Neuronal stem cell (in vitro differentiated cells): Measurements from ENCODE around the gene GRIN3B. TPM values are rescaled to one million over a fixed set of nuclear protein-coding genes. Genes with fewer than 3 reads are reported as not detected.

Experiments
- DNase-seq: peaks from one replicate; pipeline ENCODE4 v3.0.0-alpha.2; 2013; ENCODE audit warnings: low spot score
- H2AFZ ChIP-seq: one replicate; pipeline ENCODE4 v1.6.1; 2013; ENCODE audit warnings: mild to moderate bottlenecking, low read length, inconsistent platforms
- H2AK5ac ChIP-seq: 2 replicates; pipeline ENCODE4 v1.6.1; 2013; ENCODE audit warnings: low read depth, mild to moderate bottlenecking, inconsistent platforms, low read length, moderate library complexity, mixed read lengths
- H2BK120ac ChIP-seq: 2 replicates; pipeline ENCODE4 v1.6.1; 2013; ENCODE audit warnings: low read depth, mild to moderate bottlenecking, inconsistent platforms, low read length, moderate library complexity, mixed read lengths
- H2BK12ac ChIP-seq: one replicate; pipeline ENCODE4 v1.6.1; 2013; ENCODE audit warnings: low read length, inconsistent platforms
- H2BK15ac ChIP-seq: 2 replicates; pipeline ENCODE4 v1.6.1; 2013; ENCODE audit warnings: mild to moderate bottlenecking, low read length, inconsistent platforms, mixed read lengths
- H2BK5ac ChIP-seq: one replicate; pipeline ENCODE4 v1.6.1; 2013; ENCODE audit warnings: inconsistent platforms, mild to moderate bottlenecking, low read length, moderate library complexity
- H3K14ac ChIP-seq: one replicate; pipeline ENCODE4 v1.6.1; 2013; ENCODE audit warnings: low read length, inconsistent platforms
- H3K18ac ChIP-seq: 2 replicates; pipeline ENCODE4 v1.6.1; 2013; ENCODE audit warnings: low read length, inconsistent platforms
- H3K23ac ChIP-seq: 2 replicates; pipeline ENCODE4 v1.6.1; 2013; ENCODE audit warnings: low read depth, mild to moderate bottlenecking, mixed read lengths, low read length, inconsistent platforms; ENCODE audit not compliant: poor library complexity
- H3K27ac ChIP-seq: replicated peaks from 3 replicates; pipeline ENCODE4 v1.5.1; 2013; ENCODE audit warnings: low read length, inconsistent platforms
- H3K27me3 ChIP-seq, 3 experiments: 2 replicates each; pipeline ENCODE4 v1.6.1; 2013; ENCODE audit warnings: low read length in 3 of 3, mild to moderate bottlenecking in 2 of 3, inconsistent platforms in 1 of 3, low read depth in 1 of 3, mixed read lengths in 1 of 3, moderate library complexity in 1 of 3; ENCODE audit not compliant: control insufficient read depth in 3 of 3, insufficient read depth in 3 of 3
- H3K36me3 ChIP-seq, 2 donors: replicated peaks in 1 of 2; 2 replicates each; pipeline ENCODE4 v1.6.1; 2013; ENCODE audit warnings: low read length in 2 of 2; ENCODE audit not compliant: control insufficient read depth in 2 of 2, insufficient read depth in 2 of 2
- H3K4ac ChIP-seq: 2 replicates; pipeline ENCODE4 v1.6.1; 2013; ENCODE audit warnings: inconsistent platforms, mild to moderate bottlenecking, low read length, moderate library complexity
- H3K4me1 ChIP-seq, 2 donors: 1 replicate in 1 of 2; 2 replicates in 1 of 2; pipeline ENCODE4 v1.6.1; 2013; ENCODE audit warnings: low read length in 2 of 2, low read depth in 1 of 2; ENCODE audit not compliant: control insufficient read depth in 2 of 2, insufficient read depth in 1 of 2
- H3K4me2 ChIP-seq: one replicate; pipeline ENCODE4 v1.6.1; 2013; ENCODE audit warnings: mild to moderate bottlenecking, low read length, inconsistent platforms; ENCODE audit not compliant: insufficient read depth, poor library complexity, severe bottlenecking
- H3K4me3 ChIP-seq, 2 donors: 2 replicates each; pipeline ENCODE4 v1.5.1; 2013; ENCODE audit warnings: low read length in 2 of 2, mild to moderate bottlenecking in 2 of 2, inconsistent platforms in 1 of 2, moderate library complexity in 1 of 2
- H3K79me1 ChIP-seq: one replicate; pipeline ENCODE4 v1.6.1; 2013; ENCODE audit warnings: low read depth, mild to moderate bottlenecking, inconsistent platforms, low read length, moderate library complexity
- H3K9ac ChIP-seq: one replicate; pipeline ENCODE4 v1.6.1; 2013; ENCODE audit warnings: mild to moderate bottlenecking, low read depth, low read length, inconsistent platforms; ENCODE audit not compliant: poor library complexity
- H3K9me3 ChIP-seq, 2 donors: replicated peaks in 1 of 2; 2 replicates each; pipeline versions ENCODE3 to v1.6.1; 2013; ENCODE audit warnings: low read length in 2 of 2, mild to moderate bottlenecking in 2 of 2, inconsistent platforms in 1 of 2, low read depth in 1 of 2, mixed read lengths in 1 of 2, moderate library complexity in 1 of 2; ENCODE audit not compliant: control insufficient read depth in 2 of 2, insufficient read depth in 1 of 2
- H4K8ac ChIP-seq: one replicate; pipeline ENCODE4 v1.6.1; 2013; ENCODE audit warnings: low read depth, mild to moderate bottlenecking, inconsistent platforms, low read length, moderate library complexity
- H4K91ac ChIP-seq: one replicate; pipeline ENCODE4 v1.6.1; 2013; ENCODE audit warnings: low read length, low read depth, mild to moderate bottlenecking, inconsistent platforms; ENCODE audit not compliant: poor library complexity
- WGBS, 2 donors: extraction: QIAGEN DNeasy Blood & Tissue Kit; methylation state at CpG; one replicate each; pipeline ENCODE4 v1.1.7; 2013; ENCODE audit warnings: missing lambda C conversion rate in 2 of 2, mixed read lengths in 1 of 2; ENCODE audit not compliant: insufficient read length in 2 of 2, insufficient replicate concordance in 1 of 2; ENCODE audit errors: extremely low coverage in 2 of 2; 5-methylcytosine and 5-hydroxymethylcytosine counted together
- polyA plus RNA-seq, 2 experiments: library from polyadenylated mRNA; stranded (reverse); fragments of 200-250 nt; gene quantifications; one replicate each; pipeline ENCODE4 v1.2.3, GENCODE V29; 2013

The GRIN3B gene
- 4.2 TPM for polyA plus RNA-seq (2013, experiment 1 of 2)
- 3.9 TPM for polyA plus RNA-seq (2013, experiment 2 of 2)

GRCh38 chr19:1000095-1000494 lies at the start of gene GRIN3B:
Gene GRIN3B (plus strand): TSS chr19:1000419. CDS start chr19:1000438, 19 bp downstream.
- DNase-seq: peak; percentile 60
- WGBS, 2 donors: no CpG with 5 or more reads among the region's 43 CpGs
- H3K4me3 ChIP-seq: peak within 1 kb of the TSS; percentile 45 to 88

GRCh38 chr19:952049-952679 lies 48.1 kb upstream of the GRIN3B start:
- Histone ChIP-seq H3K9me3 (no peaks in the 10 kb centered on the region), H3K14ac (no peak overlapping the region), H3K18ac (peak overlapping the region; percentile 83), H2BK15ac (peak overlapping the region; percentile 75), H3K9ac (no peak overlapping the region), H4K8ac (no peak overlapping the region), H2AFZ (no peak overlapping the region), H2BK120ac (peak overlapping the region; percentile 94), H3K4ac (no peak overlapping the region), H2BK12ac (no peak overlapping the region), H2BK5ac (peak overlapping the region; percentile 96), H2AK5ac (peak overlapping the region; percentile 95), H3K4me2 (no peak overlapping the region), H3K4me3 (no peak overlapping the region), H3K36me3 (peaks cover 7 to 13% of the 10 kb centered on the region in 2 donors), H3K79me1 (peaks cover 27% of the 10 kb centered on the region), H4K91ac (no peak overlapping the region), H3K4me1 (peaks cover 32 to 35% of the 10 kb centered on the region in 2 donors), H3K27me3 (no peaks in the 10 kb centered on the region), H3K27ac (peak overlapping the region; percentile 58), H3K23ac (no peak overlapping the region)
- no peak for DNase-seq
- no CpG with 5 or more reads among the region's 14 CpGs for WGBS, 2 donors

More at GRCh38 chr19:1000095-1000494, at the start of gene GRIN3B:
- Histone ChIP-seq H3K79me1 (no peaks in the 10 kb centered on the region), H3K36me3 (no peaks in the 10 kb centered on the region), H2BK120ac (peak within 1 kb of the TSS; percentile 17), H3K9me3 (peaks cover 0 to under 1% of the 10 kb centered on the region in 2 donors), H3K18ac (peak within 1 kb of the TSS; percentile 92), H3K4me1 (peaks cover 8 to 11% of the 10 kb centered on the region in 2 donors), H3K23ac (no peak within 1 kb of the TSS), H3K27me3 (peaks cover 0 to 47% (median 17%) of the 10 kb centered on the region in 3 experiments), H4K8ac (no peak within 1 kb of the TSS), H2BK5ac (no peak within 1 kb of the TSS), H3K4me2 (peak within 1 kb of the TSS; percentile 93), H2AFZ (peak within 1 kb of the TSS; percentile 89), H3K14ac (peak within 1 kb of the TSS; percentile 21), H4K91ac (no peak within 1 kb of the TSS), H2BK15ac (peak within 1 kb of the TSS; percentile 49), H3K9ac (peak within 1 kb of the TSS; percentile 81), H3K27ac (no peak within 1 kb of the TSS), H2AK5ac (peak within 1 kb of the TSS; percentile 99), H2BK12ac (no peak within 1 kb of the TSS), H3K4ac (no peak within 1 kb of the TSS)

GRCh38 chr19:952680-953444 lies 47.4 kb upstream of the GRIN3B start:
- H3K27ac ChIP-seq: peak overlapping the region; percentile 58
- H2AK5ac ChIP-seq: peak overlapping the region; percentile 95
- no peak overlapping the region for H3K14ac ChIP-seq
- H3K36me3 ChIP-seq: peaks cover 2 to 7% of the 10 kb centered on the region in 2 donors
- H3K4me1 ChIP-seq: peaks cover 35 to 38% of the 10 kb centered on the region in 2 donors
- H2BK15ac ChIP-seq: peak overlapping the region; percentile 75
- no peaks in the 10 kb centered on the region for H3K9me3 ChIP-seq
- no peak overlapping the region for H3K4ac ChIP-seq
- no CpG with 5 or more reads among the region's 21 CpGs for WGBS, 2 donors
- H2BK5ac ChIP-seq: peak overlapping the region; percentile 96
- no peaks in the 10 kb centered on the region for H3K27me3 ChIP-seq
- peak overlapping the region; percentile 43 for H3K23ac ChIP-seq
- no peak overlapping the region for H4K8ac ChIP-seq
- H3K4me3 ChIP-seq: no peak overlapping the region
- peak overlapping the region; percentile 83 for H3K18ac ChIP-seq
- H2AFZ ChIP-seq: no peak overlapping the region
- DNase-seq: no peak
- H2BK120ac ChIP-seq: peak overlapping the region; percentile 94
- H3K9ac ChIP-seq: peak overlapping the region; percentile 4
- H2BK12ac ChIP-seq: no peak overlapping the region
- H4K91ac ChIP-seq: no peak overlapping the region
- peaks cover 21% of the 10 kb centered on the region for H3K79me1 ChIP-seq
- peak overlapping the region; percentile 25 for H3K4me2 ChIP-seq
